ENCODE results near the gene PXDN.

PXDN gene

GRCh38 chr2:1698188-1698945 lies 45.9 kb downstream of the PXDN start:
- no peak overlapping the region for H3K27ac ChIP-seq (ENCODE audit: extremely low read depth, low read depth, low read length)
- TF ChIP-seq ZNF654 (tag by site-specific recombination; IDR thresholded peaks at IDR 0.05; ENCODE audit: low read depth) (no peak), ZNF248 (tag by site-specific recombination; IDR thresholded peaks at IDR 0.05) (no peak), ZNF76 (tag by site-specific recombination; IDR thresholded peaks at IDR 0.05; ENCODE audit: borderline replicate concordance, low read depth) (no peak), ZNF513 (tag by site-specific recombination; IDR thresholded peaks at IDR 0.05) (no peak), ZNF292 (tag by site-specific recombination; IDR thresholded peaks at IDR 0.05; ENCODE audit: borderline replicate concordance, low read depth) (no peak), KLF1 (tag by site-specific recombination; IDR thresholded peaks at IDR 0.05) (no peak), YY1 (tag by site-specific recombination; IDR thresholded peaks at IDR 0.05) (no peak), ZNF704 (tag by site-specific recombination; IDR thresholded peaks at IDR 0.05) (no peak), ZSCAN18 (tag by site-specific recombination; IDR thresholded peaks at IDR 0.05) (no peak), SCRT2 (tag by site-specific recombination; IDR thresholded peaks at IDR 0.05) (no peak), ZNF768 (tag by site-specific recombination; IDR thresholded peaks at IDR 0.05) (no peak), ZNF211 (tag by site-specific recombination; IDR thresholded peaks at IDR 0.05; ENCODE audit: low read depth) (no peak), ZNF664 (tag by site-specific recombination; IDR thresholded peaks at IDR 0.05) (no peak), ZNF558 (tag by site-specific recombination; IDR thresholded peaks at IDR 0.05) (no peak)
- no peaks in the 10 kb centered on the region for H3K4me1 ChIP-seq (ENCODE audit: control insufficient read depth, insufficient read depth, low read length)
- H3K9me3 ChIP-seq (ENCODE audit: control insufficient read depth, insufficient read depth, low read depth, low read length) = no peaks in the 10 kb centered on the region
- no peaks in the 10 kb centered on the region for H3K36me3 ChIP-seq (ENCODE audit: control insufficient read depth in 2 of 2, insufficient read depth in 1 of 2, low read length in 2 of 2)
- CTCF ChIA-PET = no interaction called here
- POLR2A ChIA-PET = no interaction called here
- no peak overlapping the region for H3K4me3 ChIP-seq (ENCODE audit: low read depth, low read length)

- H3K27ac ChIP-seq (ENCODE audit: extremely low read depth, low read depth, low read length) = no peak overlapping the region
- ChIA-PET CTCF (no interaction called here), POLR2A (no interaction called here)
- H3K36me3 ChIP-seq (ENCODE audit: control insufficient read depth in 2 of 2, insufficient read depth in 1 of 2, low read length in 2 of 2) = peaks cover 0 to 2% of the 10 kb centered on the region in 2 experiments; a peak in 1 of 3 replicates
- no peaks in the 10 kb centered on the region for H3K4me1 ChIP-seq (ENCODE audit: control insufficient read depth, insufficient read depth, low read length)
- no peak overlapping the region for H3K4me3 ChIP-seq (ENCODE audit: low read depth, low read length)
- no peaks in the 10 kb centered on the region for H3K9me3 ChIP-seq (ENCODE audit: control insufficient read depth, insufficient read depth, low read depth, low read length)
- TF ChIP-seq SP2 (tag by site-specific recombination; IDR thresholded peaks at IDR 0.05) (no peak), ZBTB6 (tag by site-specific recombination; IDR thresholded peaks at IDR 0.05) (no peak), ZNF394 (tag by site-specific recombination; IDR thresholded peaks at IDR 0.05; ENCODE audit: borderline replicate concordance) (no peak), MEIS1 (CRISPR knock-in tag; IDR thresholded peaks at IDR 0.05; ENCODE audit: borderline replicate concordance) (no peak), KLF1 (tag by site-specific recombination; IDR thresholded peaks at IDR 0.05) (no peak), PRDM6 (tag by site-specific recombination; IDR thresholded peaks at IDR 0.05) (no peak), HIC1 (tag by site-specific recombination; IDR thresholded peaks at IDR 0.05) (no peak), AEBP2 (tag by site-specific recombination; IDR thresholded peaks at IDR 0.05; ENCODE audit: borderline replicate concordance) (no peak), ZNF747 (tag by site-specific recombination; IDR thresholded peaks at IDR 0.05) (no peak), ZNF529 (tag by site-specific recombination; IDR thresholded peaks at IDR 0.05; ENCODE audit: insufficient replicate concordance) (no peak), KLF9 (tag by site-specific recombination; IDR thresholded peaks at IDR 0.05; ENCODE audit: low read depth) (no peak)
Observed at GRCh38 chr2:1697601-1698000, 46.7 kb downstream of the PXDN start.

Measured in HEK293 (cell line).